Stimulated activated naive CD8-positive, alpha-beta T cell treated with anti-CD3 and anti-CD28 coated beads, Interleukin-15, Interleukin-2, amounts not matched to agents 100 ng/mL and 50 ng/mL, for 24 hours (primary cell): ENCODE data around the gene DNAJB9.
"Not testable (repeated sequence)": the region's sequence is repeated elsewhere in the genome, so short reads cannot be mapped to it uniquely, and the experiment has no call there.

ENCODE experiments used
- H3K27ac Mint-ChIP-seq: one replicate; pipeline ENCODE4 v1.8.0; 2021; ENCODE audit warnings: mild to moderate bottlenecking, mixed read lengths
- H3K27me3 Mint-ChIP-seq: one replicate; pipeline ENCODE4 v1.8.0; 2021; ENCODE audit warnings: mixed read lengths
- H3K36me3 Mint-ChIP-seq: one replicate; pipeline ENCODE4 v1.8.0; 2021; ENCODE audit warnings: low read depth, mixed read lengths
- H3K4me1 Mint-ChIP-seq: one replicate; pipeline ENCODE4 v1.8.0; 2021; ENCODE audit warnings: low read depth, mixed read lengths
- H3K4me3 Mint-ChIP-seq: one replicate; pipeline ENCODE4 v1.8.0; 2021; ENCODE audit warnings: mild to moderate bottlenecking, mixed read lengths
- H3K9me3 Mint-ChIP-seq: one replicate; pipeline ENCODE4 v1.8.0; 2021; ENCODE audit warnings: mixed read lengths

Gene DNAJB9

GRCh38 chr7:108548141-108548896, 21.4 kb upstream of the DNAJB9 start:
- H3K27ac Mint-ChIP-seq, H3K27me3 Mint-ChIP-seq, H3K4me3 Mint-ChIP-seq, H3K9me3 Mint-ChIP-seq, H3K4me1 Mint-ChIP-seq, H3K36me3 Mint-ChIP-seq: not testable (repeated sequence)

GRCh38 chr7:108556665-108557064, 13.0 kb upstream of the DNAJB9 start:
- not testable (repeated sequence) for H3K27me3 Mint-ChIP-seq, H3K27ac Mint-ChIP-seq, H3K4me3 Mint-ChIP-seq, H3K4me1 Mint-ChIP-seq
- Mint-ChIP-seq H3K9me3 (peaks cover 18% of the 10 kb centered on the region), H3K36me3 (peaks cover 33% of the 10 kb centered on the region)

GRCh38 chr7:108557191-108557590, 12.5 kb upstream of the DNAJB9 start:
- H3K27ac Mint-ChIP-seq = no peak overlapping the region
- H3K4me1 Mint-ChIP-seq = no peaks in the 10 kb centered on the region
- H3K9me3 Mint-ChIP-seq = peaks cover 19% of the 10 kb centered on the region
- no peak overlapping the region for H3K4me3 Mint-ChIP-seq
- no peaks in the 10 kb centered on the region for H3K27me3 Mint-ChIP-seq
- H3K36me3 Mint-ChIP-seq = peaks cover 37% of the 10 kb centered on the region

GRCh38 chr7:108557617-108558016, 12.1 kb upstream of the DNAJB9 start:
- peaks cover 40% of the 10 kb centered on the region for H3K36me3 Mint-ChIP-seq
- no peak overlapping the region for H3K27ac Mint-ChIP-seq
- no peaks in the 10 kb centered on the region for H3K4me1 Mint-ChIP-seq
- no peaks in the 10 kb centered on the region for H3K27me3 Mint-ChIP-seq
- H3K4me3 Mint-ChIP-seq = no peak overlapping the region
- peaks cover 19% of the 10 kb centered on the region for H3K9me3 Mint-ChIP-seq

- no peak overlapping the region for H3K4me3 Mint-ChIP-seq
- H3K9me3 Mint-ChIP-seq = peaks cover 19% of the 10 kb centered on the region
- peaks cover 45% of the 10 kb centered on the region for H3K36me3 Mint-ChIP-seq
- H3K27me3 Mint-ChIP-seq = no peaks in the 10 kb centered on the region
- no peak overlapping the region for H3K27ac Mint-ChIP-seq
- no peaks in the 10 kb centered on the region for H3K4me1 Mint-ChIP-seq
Observed at GRCh38 chr7:108559253-108559652, 10.4 kb upstream of the DNAJB9 start.

GRCh38 chr7:108561047-108561619, 8.5 kb upstream of the DNAJB9 start:
- Mint-ChIP-seq H3K27me3 (no peaks in the 10 kb centered on the region), H3K4me3 (no peak overlapping the region), H3K27ac (no peak overlapping the region), H3K9me3 (peaks cover 23% of the 10 kb centered on the region), H3K4me1 (peaks cover 7% of the 10 kb centered on the region), H3K36me3 (peaks cover 62% of the 10 kb centered on the region)

GRCh38 chr7:108565987-108566386, 3.7 kb upstream of the DNAJB9 start:
- Mint-ChIP-seq H3K9me3 (peaks cover 9% of the 10 kb centered on the region), H3K4me1 (peaks cover 37% of the 10 kb centered on the region), H3K36me3 (peaks cover 45% of the 10 kb centered on the region), H3K27me3 (no peaks in the 10 kb centered on the region), H3K4me3 (no peak overlapping the region), H3K27ac (no peak overlapping the region)

DNA sequence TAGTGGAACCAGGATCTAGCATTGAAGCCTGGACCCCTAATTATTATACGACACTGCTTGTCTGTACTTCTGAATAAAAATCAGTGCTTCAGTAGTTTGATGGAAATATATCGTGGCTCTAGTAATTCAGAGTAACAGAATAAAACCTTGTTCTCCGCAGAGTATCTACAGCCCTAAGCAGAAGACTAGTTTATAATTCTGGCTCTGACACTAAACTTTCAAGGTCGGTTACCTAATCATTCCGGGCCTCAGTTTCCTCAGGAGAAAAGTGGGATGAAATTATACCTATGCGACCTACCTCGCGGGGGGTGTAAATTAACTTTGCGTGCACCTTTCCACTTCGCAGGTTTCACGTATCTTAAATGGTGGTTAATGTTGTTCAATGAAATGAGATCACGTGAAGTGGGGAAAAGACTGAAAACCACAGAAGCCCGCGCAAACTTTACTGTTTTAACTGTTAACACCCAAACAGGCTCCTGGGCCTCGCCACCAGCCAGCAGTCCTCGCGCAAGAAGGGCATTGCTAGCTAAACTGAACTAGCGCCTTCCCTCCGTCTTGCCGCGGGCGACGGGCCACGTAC, 783 bp upstream of the DNAJB9 start:
- Mint-ChIP-seq H3K36me3 (peaks cover 51% of the 10 kb centered on the region), H3K4me3 (peak overlapping the region; percentile 99), H3K4me1 (peaks cover 60% of the 10 kb centered on the region), H3K27me3 (no peaks in the 10 kb centered on the region), H3K9me3 (peaks cover 3% of the 10 kb centered on the region), H3K27ac (peak overlapping the region; percentile 99)

- peak overlapping the region; percentile 99 for H3K4me3 Mint-ChIP-seq
- H3K4me1 Mint-ChIP-seq = peaks cover 66% of the 10 kb centered on the region
- H3K27ac Mint-ChIP-seq = peak overlapping the region; percentile 99
- H3K9me3 Mint-ChIP-seq = peaks cover 3% of the 10 kb centered on the region
- H3K27me3 Mint-ChIP-seq = no peaks in the 10 kb centered on the region
- peaks cover 52% of the 10 kb centered on the region for H3K36me3 Mint-ChIP-seq
Observed at GRCh38 chr7:108570146-108570755, 577 bp downstream of the DNAJB9 start.

DNA sequence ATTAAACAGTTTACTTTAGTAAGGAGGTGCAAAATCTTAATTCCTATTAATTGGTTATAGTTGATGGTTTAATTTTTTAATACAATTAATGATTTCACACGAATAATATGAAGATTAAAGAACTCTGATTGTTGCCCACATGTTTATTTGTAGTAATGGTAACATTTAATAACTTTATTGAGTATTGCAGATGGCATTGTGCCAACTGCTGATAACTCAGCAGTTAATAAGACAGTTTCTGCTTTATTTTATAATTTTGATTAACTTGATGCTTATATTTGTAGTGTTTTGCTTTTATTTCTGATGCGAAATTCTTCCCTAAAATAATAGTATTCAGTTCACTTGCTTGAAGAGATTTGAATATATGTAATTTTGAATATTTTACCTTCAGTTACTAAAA, 2.8 kb downstream of the DNAJB9 start:
- no peak overlapping the region for H3K4me3 Mint-ChIP-seq
- H3K36me3 Mint-ChIP-seq = peaks cover 48% of the 10 kb centered on the region
- H3K27ac Mint-ChIP-seq = no peak overlapping the region
- H3K27me3 Mint-ChIP-seq = no peaks in the 10 kb centered on the region
- H3K4me1 Mint-ChIP-seq = peaks cover 60% of the 10 kb centered on the region
- no peaks in the 10 kb centered on the region for H3K9me3 Mint-ChIP-seq

DNA sequence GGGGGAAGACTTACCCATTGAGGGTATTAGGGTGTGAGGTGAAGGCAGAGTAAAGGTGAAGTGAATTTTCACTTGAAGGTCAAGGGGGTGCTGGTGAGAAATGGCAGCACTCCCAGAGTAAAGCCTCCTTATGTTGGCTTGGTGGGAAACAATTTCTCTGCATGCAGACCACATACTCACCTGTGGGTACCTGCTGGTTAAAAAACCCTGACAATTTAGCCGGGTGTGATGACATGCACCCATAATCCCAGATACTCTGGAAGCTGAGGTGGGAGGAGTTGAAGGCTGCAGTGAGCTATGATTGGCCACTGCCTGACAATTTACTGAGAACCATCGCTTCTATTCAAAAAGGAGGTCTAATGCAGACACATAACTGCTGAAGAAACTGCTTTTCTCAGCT, 5.5 kb downstream of the DNAJB9 start:
- Mint-ChIP-seq H3K4me1 (peaks cover 44% of the 10 kb centered on the region), H3K9me3 (peaks cover 3% of the 10 kb centered on the region), H3K27me3 (no peaks in the 10 kb centered on the region), H3K27ac (no peak overlapping the region), H3K36me3 (peaks cover 59% of the 10 kb centered on the region), H3K4me3 (no peak overlapping the region)

DNA sequence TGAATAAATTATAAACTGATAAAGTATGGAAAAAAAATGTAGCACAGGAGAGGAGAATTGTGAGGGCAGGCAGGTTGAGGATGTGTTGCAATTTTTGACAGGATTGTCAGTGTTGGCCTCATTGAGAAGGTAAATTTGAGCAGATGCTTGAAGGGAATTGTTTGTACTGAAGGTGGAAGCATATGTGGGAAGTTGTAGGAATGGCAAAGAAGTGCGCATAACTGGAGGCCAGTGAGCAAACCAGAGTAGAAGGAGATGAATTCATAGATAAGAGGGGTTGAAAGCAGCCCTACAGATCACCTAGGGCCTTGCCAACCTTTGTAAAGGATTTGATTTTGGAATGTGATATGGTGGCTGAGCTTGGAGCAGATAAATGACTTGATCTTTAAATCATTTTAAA, 6.4 kb downstream of the DNAJB9 start:
- Mint-ChIP-seq H3K9me3 (peaks cover 3% of the 10 kb centered on the region), H3K27ac (no peak overlapping the region), H3K27me3 (no peaks in the 10 kb centered on the region), H3K4me1 (peaks cover 40% of the 10 kb centered on the region), H3K36me3 (peaks cover 59% of the 10 kb centered on the region), H3K4me3 (no peak overlapping the region)

DNA sequence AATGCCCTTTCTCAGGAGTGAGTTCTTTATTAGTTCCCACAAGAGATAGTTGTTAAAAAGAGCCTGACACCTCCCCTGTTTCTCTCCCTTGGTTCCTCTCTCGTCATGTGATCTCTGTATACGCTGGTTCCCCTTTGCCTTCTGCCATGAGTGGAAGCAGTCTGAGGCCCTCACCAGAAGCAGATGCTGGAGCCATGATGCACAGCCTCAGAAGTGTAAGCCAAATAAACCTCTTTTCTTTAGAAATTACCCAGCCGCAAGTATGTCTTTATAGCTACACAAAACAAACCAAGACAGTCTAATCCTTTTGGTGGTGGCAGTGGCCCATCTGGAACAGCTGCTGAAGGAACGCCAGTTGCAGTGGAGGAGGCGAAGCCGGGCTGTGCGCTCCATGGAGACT, 9.3 kb downstream of the DNAJB9 start:
- H3K9me3 Mint-ChIP-seq = peaks cover 3% of the 10 kb centered on the region
- peaks cover 18% of the 10 kb centered on the region for H3K4me1 Mint-ChIP-seq
- peaks cover 35% of the 10 kb centered on the region for H3K36me3 Mint-ChIP-seq
- H3K27me3 Mint-ChIP-seq = no peaks in the 10 kb centered on the region
- H3K4me3 Mint-ChIP-seq = no peak overlapping the region
- no peak overlapping the region for H3K27ac Mint-ChIP-seq

DNA sequence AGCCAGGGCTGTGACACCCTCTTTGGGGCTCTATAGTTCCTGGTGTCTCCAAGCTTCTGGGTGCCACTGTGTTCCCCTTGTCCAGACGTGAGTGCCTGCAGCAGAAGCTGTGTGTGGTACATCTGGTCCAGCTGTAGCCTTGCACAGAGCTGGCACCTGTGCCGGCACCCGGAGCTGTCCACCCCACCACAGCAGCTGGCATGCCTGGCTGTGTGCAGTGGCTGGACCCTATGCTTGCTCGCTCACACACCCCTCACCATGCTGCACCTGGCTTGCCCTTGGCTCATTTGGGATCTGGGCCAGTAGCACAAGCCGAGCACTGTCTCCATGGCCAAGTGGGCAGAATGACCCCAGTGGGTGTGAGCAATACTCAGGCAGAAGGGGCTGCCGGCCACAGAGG, 10.6 kb downstream of the DNAJB9 start:
- H3K4me3 Mint-ChIP-seq = no peak overlapping the region
- H3K27ac Mint-ChIP-seq = no peak overlapping the region
- H3K36me3 Mint-ChIP-seq = peaks cover 21% of the 10 kb centered on the region
- peaks cover 12% of the 10 kb centered on the region for H3K4me1 Mint-ChIP-seq
- peaks cover 3% of the 10 kb centered on the region for H3K9me3 Mint-ChIP-seq
- no peaks in the 10 kb centered on the region for H3K27me3 Mint-ChIP-seq
